ENCODE results near the gene REXO2. TPM values are rescaled to one million over a fixed set of nuclear protein-coding genes. Genes with fewer than 3 reads are reported as not detected.

The REXO2 gene
- total and polyA plus RNA-seq, 2 of the 13 experiments (the other 11 are each of a cell fraction or from before 2014, with no cell fraction given) = 95.6 to 104 TPM

GRCh38 chr11:114439229-114440120 lies at the start of gene REXO2 (continued):
- TF ChIP-seq ZBTB40 (IDR thresholded peaks at IDR 0.05) (no peak), ZBTB40 (CRISPR knock-in tag; IDR thresholded peaks at IDR 0.05) (peak; percentile 53; the same call in 1 of the 2 replicates), HOXA5 (CRISPR knock-in tag; IDR thresholded peaks at IDR 0.05) (no peak), ZNF761 (CRISPR knock-in tag; conservative IDR thresholded peaks at IDR 0.05) (peak; percentile 54; the same call in 1 of the 2 replicates), U2AF2 (IDR thresholded peaks at IDR 0.05; ENCODE audit: low read depth, low read length) (no peak), FOXP1 (IDR thresholded peaks at IDR 0.05) (no peak), FOXP1 (CRISPR knock-in tag; IDR thresholded peaks at IDR 0.05) (no peak; the same call in 1 of the 2 replicates), EHMT2 (IDR thresholded peaks at IDR 0.05; ENCODE audit: borderline replicate concordance, low read depth, low read length) (no peak), NONO (IDR thresholded peaks at IDR 0.05) (no peak), NONO (CRISPR knock-in tag; conservative IDR thresholded peaks at IDR 0.05) (peak; percentile 81), TFAP4 (IDR thresholded peaks at IDR 0.05; ENCODE audit: borderline replicate concordance, low read depth) (peak; percentile 49; the same call in 1 of the 2 replicates), ZUFSP (CRISPR knock-in tag; IDR thresholded peaks at IDR 0.05; ENCODE audit: borderline replicate concordance) (no peak), HMGXB4 (CRISPR knock-in tag; IDR thresholded peaks at IDR 0.05; ENCODE audit: borderline replicate concordance in 1 of 2, low read depth in 1 of 2) (peak; percentile 68 to 82; a peak in 2 of 4 replicates)

Data from HepG2 (cell line).